Measurements from ENCODE around the gene LEPROT. TPM values are rescaled to one million over a fixed set of nuclear protein-coding genes. Genes with fewer than 3 reads are reported as not detected.

Gene LEPROT
- total RNA-seq, 6 experiments from 2014 or later: 100 to 124 (median 108) TPM

GRCh38 chr1:65477414-65478378 lies 57.2 kb downstream of the LEPROT start:
- no peaks in the 10 kb centered on the region for H3K27me3 Mint-ChIP-seq (ENCODE audit: insufficient read depth)
- no peaks in the 10 kb centered on the region for H3K9me3 Mint-ChIP-seq
- no peaks in the 10 kb centered on the region for H3K36me3 Mint-ChIP-seq (ENCODE audit: low read depth)
- DNase-seq: no peak
- no peak overlapping the region for H3K27ac Mint-ChIP-seq
- no peak for TF ChIP-seq CTCF (IDR thresholded peaks at IDR 0.05)
- no peak overlapping the region for H3K4me3 Mint-ChIP-seq
- peaks cover 22% of the 10 kb centered on the region for H3K4me1 Mint-ChIP-seq (ENCODE audit: low read depth)

GRCh38 chr1:65478379-65479026 lies 58.0 kb downstream of the LEPROT start:
- Mint-ChIP-seq H3K4me1 (ENCODE audit: low read depth) (peaks cover 22% of the 10 kb centered on the region), H3K9me3 (no peaks in the 10 kb centered on the region), H3K36me3 (ENCODE audit: low read depth) (no peaks in the 10 kb centered on the region), H3K4me3 (no peak overlapping the region), H3K27me3 (ENCODE audit: insufficient read depth) (no peaks in the 10 kb centered on the region), H3K27ac (no peak overlapping the region)
- DNase-seq: no peak
- TF ChIP-seq CTCF (IDR thresholded peaks at IDR 0.05): no peak

DNA sequence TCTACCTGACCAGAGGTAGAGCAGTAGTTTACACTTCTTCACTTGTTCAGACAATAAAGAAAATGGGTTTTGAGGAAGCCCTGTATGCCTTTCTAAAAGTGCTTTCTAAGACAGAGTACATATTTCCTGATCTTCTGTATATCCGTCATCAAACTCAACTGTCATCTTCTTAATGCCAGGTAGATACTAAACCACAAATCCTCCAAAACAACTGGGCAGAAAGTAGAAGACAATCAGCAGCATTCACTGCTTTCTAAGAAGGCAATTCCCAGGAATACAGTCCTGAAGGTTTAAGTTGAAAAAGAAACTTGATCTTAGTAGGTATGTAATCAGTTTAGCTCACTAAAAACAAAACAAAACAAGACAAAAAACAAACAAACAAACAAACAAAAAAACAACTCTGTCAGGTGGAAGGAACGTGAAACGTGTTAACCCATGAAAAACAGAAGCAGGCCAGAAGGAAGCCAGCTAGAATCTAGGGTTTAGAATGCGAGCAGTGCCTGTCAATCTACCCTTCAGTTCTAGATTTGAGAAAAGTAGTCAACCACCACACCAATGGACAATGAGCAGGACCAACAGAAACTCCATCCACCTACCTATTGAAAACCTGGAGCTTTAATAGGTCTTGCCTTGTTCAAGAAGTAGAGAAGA lies 59.2 kb downstream of the LEPROT start:
- no peaks in the 10 kb centered on the region for H3K36me3 Mint-ChIP-seq (ENCODE audit: low read depth)
- H3K27ac Mint-ChIP-seq: no peak overlapping the region
- H3K27me3 Mint-ChIP-seq (ENCODE audit: insufficient read depth): no peaks in the 10 kb centered on the region
- no peak for DNase-seq
- no peaks in the 10 kb centered on the region for H3K9me3 Mint-ChIP-seq
- H3K4me1 Mint-ChIP-seq (ENCODE audit: low read depth): peaks cover 22% of the 10 kb centered on the region
- TF ChIP-seq CTCF (IDR thresholded peaks at IDR 0.05): no peak
- no peak overlapping the region for H3K4me3 Mint-ChIP-seq

GRCh38 chr1:65480684-65481405 lies 60.4 kb downstream of the LEPROT start:
- Mint-ChIP-seq H3K4me3 (no peak overlapping the region), H3K27ac (no peak overlapping the region), H3K36me3 (ENCODE audit: low read depth) (no peaks in the 10 kb centered on the region), H3K4me1 (ENCODE audit: low read depth) (peaks cover 22% of the 10 kb centered on the region), H3K9me3 (no peaks in the 10 kb centered on the region), H3K27me3 (ENCODE audit: insufficient read depth) (no peaks in the 10 kb centered on the region)
- TF ChIP-seq CTCF (IDR thresholded peaks at IDR 0.05): no peak
- DNase-seq: no peak

Data from HFFc6 (cell line).